MCF 10A (cell line): ENCODE measurements around the gene RANGRF. TPM values are rescaled to one million over a fixed set of nuclear protein-coding genes. Genes with fewer than 3 reads are reported as not detected.

ENCODE experiments used
- BruUV-seq: library from RNA; stranded (reverse); fragments of 400-500 nt; replicated peaks from 2 replicates; lab custom pipeline; 2021; lab: Mats Ljungman, UMichigan
- CTCF ChIA-PET: fragments of 300-600 bp; sonication (Branson Sonifier 250); formaldehyde crosslinking; extraction: SDS; loops from one replicate; lab custom pipeline; 2021; ENCODE audit warnings: antibody characterized with exemption, inconsistent platforms; lab: Yijun Ruan, JAX
- POLR2A ChIA-PET: fragments of 300-600, 350-650 bp; sonication (Branson Sonifier 250); formaldehyde crosslinking; extraction: SDS; loops from one replicate; lab custom pipeline; 2020; ENCODE audit warnings: antibody characterized with exemption, inconsistent platforms; lab: Yijun Ruan, JAX
- DNase-seq: peaks from one replicate; pipeline ENCODE4 v3.0.0-alpha.2; 2018; ENCODE audit not compliant: unreplicated experiment
- H3K27ac Mint-ChIP-seq: one replicate; pipeline ENCODE4 v1.8.0; 2022; ENCODE audit warnings: mild to moderate bottlenecking, low read depth, mixed read lengths; ENCODE audit not compliant: unreplicated experiment
- H3K27me3 Mint-ChIP-seq: one replicate; pipeline ENCODE4 v1.8.0; 2022; ENCODE audit warnings: mixed read lengths; ENCODE audit not compliant: insufficient read depth, unreplicated experiment
- H3K36me3 Mint-ChIP-seq: one replicate; pipeline ENCODE4 v1.8.0; 2022; ENCODE audit warnings: mild to moderate bottlenecking, moderate library complexity, mixed read lengths; ENCODE audit not compliant: insufficient read depth, unreplicated experiment
- H3K4me1 Mint-ChIP-seq: one replicate; pipeline ENCODE4 v1.8.0; 2022; ENCODE audit warnings: mixed read lengths; ENCODE audit not compliant: insufficient read depth, unreplicated experiment
- H3K4me3 Mint-ChIP-seq: one replicate; pipeline ENCODE4 v1.8.0; 2022; ENCODE audit warnings: mild to moderate bottlenecking, moderate library complexity, mixed read lengths; ENCODE audit not compliant: unreplicated experiment
- H3K9me3 Mint-ChIP-seq: one replicate; pipeline ENCODE4 v1.8.0; 2022; ENCODE audit warnings: mixed read lengths; ENCODE audit not compliant: unreplicated experiment
- CTCF ChIP-seq: fragments of 200-600 bp; IDR thresholded peaks from one replicate; pipeline ENCODE4 v1.8.0; 2022; ENCODE audit warnings: antibody characterized with exemption, mild to moderate bottlenecking; ENCODE audit not compliant: unreplicated experiment
- intact Hi-C: fragments of 100-400 bp; cut with micrococcal nuclease; formaldehyde crosslinking; loops from 2 replicates; pipeline ENCODE4 v1.14.1; 2022
- total RNA-seq: library from RNA; stranded (reverse); gene quantifications from 2 replicates; pipeline ENCODE4 v1.2.3, GENCODE V29; 2022

RANGRF gene
- total RNA-seq, 1 experiment from 2014 or later: 38.6 TPM

- no peak for TF ChIP-seq CTCF
- ChIA-PET POLR2A (interaction anchor here (0.5 to 1.0 kb wide), 4 partner anchors 132 to 1316 kb away, joined by 3 to 6 read pairs (median 3); no protein-coding TSS in a partner anchor), CTCF (interaction anchor here (0.6 to 1.2 kb wide), 3 partner anchors 15 to 38 kb away, joined by 3 read pairs; partner anchors contain the start of gene CTC1)
- H3K27me3 Mint-ChIP-seq: no peaks in the 10 kb centered on the region
- no peak overlapping the region for H3K27ac Mint-ChIP-seq
- intact Hi-C loops: no loop called here
- BruUV-seq: no TSS peak
- peaks cover 9% of the 10 kb centered on the region for H3K4me1 Mint-ChIP-seq
- DNase-seq: no peak
- no peaks in the 10 kb centered on the region for H3K9me3 Mint-ChIP-seq
- no peaks in the 10 kb centered on the region for H3K36me3 Mint-ChIP-seq
- H3K4me3 Mint-ChIP-seq: no peak overlapping the region
Measured at GRCh38 chr17:8285270-8286181, 2.9 kb upstream of the RANGRF start.

- Mint-ChIP-seq H3K4me3 (peak overlapping the region; percentile 90), H3K27me3 (no peaks in the 10 kb centered on the region), H3K27ac (peak overlapping the region; percentile 88), H3K4me1 (peaks cover 10% of the 10 kb centered on the region), H3K9me3 (no peaks in the 10 kb centered on the region), H3K36me3 (no peaks in the 10 kb centered on the region)
- CTCF ChIA-PET: interaction anchor here (0.6 kb wide), 2 partner anchors 83 to 506 kb away, joined by 3 read pairs; no protein-coding TSS in a partner anchor
- TF ChIP-seq CTCF: no peak
- intact Hi-C loops: no loop called here
- POLR2A ChIA-PET: interaction anchor here (0.7 to 2.5 kb wide), 15 partner anchors 13 to 214 kb away, joined by 3 to 34 read pairs (median 7); partner anchors contain the start of genes CTC1 and PFAS
- peak; percentile 48 for DNase-seq
- BruUV-seq: no TSS peak
Measured at GRCh38 chr17:8287651-8288335, 677 bp upstream of the RANGRF start.

GRCh38 chr17:8289103-8289397 lies 580 bp downstream of the RANGRF start:
- POLR2A ChIA-PET: interaction anchor here (0.6 to 2.5 kb wide), 18 partner anchors 10 to 1637 kb away, joined by 3 to 34 read pairs (median 6); partner anchors contain the start of genes ALOXE3, AURKB, CTC1 and PFAS
- CTCF ChIA-PET: interaction anchor here (0.5 to 1.0 kb wide), 4 partner anchors 12 to 834 kb away, joined by 3 to 8 read pairs (median 3); no protein-coding TSS in a partner anchor
- peak overlapping the region; percentile 88 for H3K27ac Mint-ChIP-seq
- DNase-seq: no peak
- no peak for TF ChIP-seq CTCF
- H3K9me3 Mint-ChIP-seq: no peaks in the 10 kb centered on the region
- H3K4me3 Mint-ChIP-seq: peak overlapping the region; percentile 90
- peaks cover 10% of the 10 kb centered on the region for H3K4me1 Mint-ChIP-seq
- no peaks in the 10 kb centered on the region for H3K36me3 Mint-ChIP-seq
- H3K27me3 Mint-ChIP-seq: no peaks in the 10 kb centered on the region
- intact Hi-C loops: no loop called here
- BruUV-seq: TSS peak; percentile 88

- no TSS peak for BruUV-seq
- intact Hi-C loops: no loop called here
Measured at GRCh38 chr17:8290043-8290442, 1.6 kb downstream of the RANGRF start.

More at GRCh38 chr17:8290043-8290442, 1.6 kb downstream of the RANGRF start:
- TF ChIP-seq CTCF: no peak
- Mint-ChIP-seq H3K36me3 (no peaks in the 10 kb centered on the region), H3K9me3 (no peaks in the 10 kb centered on the region), H3K27ac (peak overlapping the region; percentile 22), H3K27me3 (no peaks in the 10 kb centered on the region), H3K4me3 (peak overlapping the region; percentile 90), H3K4me1 (peaks cover 16% of the 10 kb centered on the region)
- POLR2A ChIA-PET: interaction anchor here (1.9 to 2.5 kb wide), 2 partner anchors 68 to 103 kb away, joined by 10 to 17 read pairs; no protein-coding TSS in a partner anchor
- CTCF ChIA-PET: no interaction called here
- no peak for DNase-seq
